Measurements from ENCODE around the gene ALDOB.

DNA sequence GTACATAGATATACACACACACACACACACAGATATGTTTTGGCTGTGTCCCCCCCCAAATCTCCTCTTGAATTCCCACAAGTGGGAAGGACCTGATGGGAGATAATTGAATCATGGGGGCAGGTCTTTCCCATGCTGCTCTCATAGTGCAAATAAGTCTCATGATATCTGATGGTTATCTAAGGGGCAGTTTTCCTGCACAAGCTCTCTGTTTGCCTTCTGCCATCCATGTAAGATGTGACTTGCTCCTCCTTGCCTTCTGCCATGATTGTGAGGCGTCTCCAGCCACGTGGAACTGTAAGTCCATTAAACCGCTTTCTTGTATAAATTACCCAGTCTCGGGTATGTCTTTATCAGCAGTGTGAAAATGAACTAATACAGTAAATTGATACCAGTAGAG is 15.9 kb upstream of the ALDOB start:
- TF ChIP-seq, protein P1, sequence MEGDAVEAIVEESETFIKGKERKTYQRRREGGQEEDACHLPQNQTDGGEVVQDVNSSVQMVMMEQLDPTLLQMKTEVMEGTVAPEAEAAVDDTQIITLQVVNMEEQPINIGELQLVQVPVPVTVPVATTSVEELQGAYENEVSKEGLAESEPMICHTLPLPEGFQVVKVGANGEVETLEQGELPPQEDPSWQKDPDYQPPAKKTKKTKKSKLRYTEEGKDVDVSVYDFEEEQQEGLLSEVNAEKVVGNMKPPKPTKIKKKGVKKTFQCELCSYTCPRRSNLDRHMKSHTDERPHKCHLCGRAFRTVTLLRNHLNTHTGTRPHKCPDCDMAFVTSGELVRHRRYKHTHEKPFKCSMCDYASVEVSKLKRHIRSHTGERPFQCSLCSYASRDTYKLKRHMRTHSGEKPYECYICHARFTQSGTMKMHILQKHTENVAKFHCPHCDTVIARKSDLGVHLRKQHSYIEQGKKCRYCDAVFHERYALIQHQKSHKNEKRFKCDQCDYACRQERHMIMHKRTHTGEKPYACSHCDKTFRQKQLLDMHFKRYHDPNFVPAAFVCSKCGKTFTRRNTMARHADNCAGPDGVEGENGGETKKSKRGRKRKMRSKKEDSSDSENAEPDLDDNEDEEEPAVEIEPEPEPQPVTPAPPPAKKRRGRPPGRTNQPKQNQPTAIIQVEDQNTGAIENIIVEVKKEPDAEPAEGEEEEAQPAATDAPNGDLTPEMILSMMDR (IDR thresholded peaks at IDR 0.05), result no peak
- no peak for TF ChIP-seq POLR2A (IDR thresholded peaks at IDR 0.05)
